Transverse colon (tissue), 4 donors: ENCODE measurements around the gene GRAMD1B. TPM values are rescaled to one million over a fixed set of nuclear protein-coding genes. Genes with fewer than 3 reads are reported as not detected.
A peak's percentile ranks its signal among the peaks of the same experiment; 100 is the strongest.
"Not testable (repeated sequence)": the region's sequence is repeated elsewhere in the genome, so short reads cannot be mapped to it uniquely, and the experiment has no call there.

Experiments
- DNase-seq: peaks from one replicate; pipeline ENCODE4 v3.0.0-alpha.2; 2019
- H3K27ac ChIP-seq, 4 donors: fragments of 200-600 bp; sonication (generic); 2 replicates each; pipeline ENCODE4 v1.5.1; 2016 to 2018; ENCODE audit warnings: inconsistent platforms in 4 of 4
- H3K27me3 ChIP-seq: fragments of 200-600 bp; sonication (generic); 2 replicates; pipeline ENCODE4 v1.5.1; 2017; ENCODE audit warnings: inconsistent platforms
- H3K36me3 ChIP-seq, 4 donors: fragments of 200-600 bp; sonication (generic); 2 replicates each; pipeline ENCODE4 v1.5.1; 2017 to 2019; ENCODE audit warnings: inconsistent platforms in 4 of 4
- H3K4me1 ChIP-seq, 4 donors: fragments of 200-600 bp; sonication (generic); 2 replicates each; pipeline ENCODE4 v1.5.1; 2017 to 2020; ENCODE audit warnings: inconsistent platforms in 4 of 4
- H3K4me3 ChIP-seq, 4 donors: fragments of 200-600 bp; sonication (generic); 1 replicate in 1 of 4; 2 replicates in 3 of 4; pipeline versions ENCODE4 v1.5.1 to v1.6.1; 2017 to 2019; ENCODE audit warnings: inconsistent platforms in 4 of 4
- H3K9me3 ChIP-seq, 2 donors: fragments of 200-600 bp; sonication (generic); 2 replicates each; pipeline ENCODE4 v1.5.1; 2017 to 2019; ENCODE audit warnings: inconsistent platforms in 2 of 2
- EP300 ChIP-seq: sonication (generic); formaldehyde crosslinking; IDR thresholded peaks from one replicate; pipeline ENCODE4 v1.6.1; 2017; ENCODE audit warnings: antibody characterized with exemption, low read depth
- POLR2A ChIP-seq: fragments of 450-650 bp; IDR thresholded peaks from one replicate; pipeline ENCODE4 v1.6.1; 2016; ENCODE audit warnings: antibody characterized with exemption, mild to moderate bottlenecking, moderate library complexity
- POLR2AphosphoS5 ChIP-seq, 3 donors: sonication (generic); formaldehyde crosslinking; IDR thresholded peaks; one replicate each; pipeline ENCODE4 v1.6.1; 2016; ENCODE audit warnings: antibody characterized with exemption in 3 of 3
- WGBS, 2 donors: methylation state at CpG; one replicate each; pipeline ENCODE4 v1.1.5; 2018; ENCODE audit warnings: low coverage in 1 of 2; 5-methylcytosine and 5-hydroxymethylcytosine counted together
- in situ Hi-C, 4 donors: fragments of 200-750 bp; cut with MboI; loops; one replicate each; pipeline versions ENCODE4 v1.15.0 to v1.15.1; 2017; ENCODE audit warnings: low sequenced_read_pairs in 3 of 4, low pct_ligation_motif_present in 1 of 4, low pct_unique_long_range_greater_than_20kb in 1 of 4
- intact Hi-C: fragments of 100-400 bp; cut with DNase I; formaldehyde crosslinking; loops from one replicate; pipeline ENCODE4 v1.15.1; 2023; ENCODE audit warnings: low total_unique reads
- total RNA-seq, 4 donors: library from RNA; depleted of rRNA; stranded (reverse); fragments of >200 nt; gene quantifications; one replicate each; pipeline ENCODE4 v1.1.0, GENCODE V29; 2016
- TF ChIP-seq, protein P1 (sequence below), 5 experiments: fragments of 200-600 bp in 3 of 5; fragments of 450-650 bp in 2 of 5; sonication (generic) in 3 of 5; IDR thresholded peaks; 1 replicate in 2 of 5; 2 replicates in 3 of 5; pipeline ENCODE4 v1.5.1; 2016 to 2017; ENCODE audit warnings: antibody characterized with exemption in 5 of 5, inconsistent platforms in 3 of 5, mild to moderate bottlenecking in 2 of 5, moderate library complexity in 1 of 5

GRAMD1B gene
- total RNA-seq, 4 donors from 2014 or later: 4.3 to 58.4 (median 9.9) TPM

DNA sequence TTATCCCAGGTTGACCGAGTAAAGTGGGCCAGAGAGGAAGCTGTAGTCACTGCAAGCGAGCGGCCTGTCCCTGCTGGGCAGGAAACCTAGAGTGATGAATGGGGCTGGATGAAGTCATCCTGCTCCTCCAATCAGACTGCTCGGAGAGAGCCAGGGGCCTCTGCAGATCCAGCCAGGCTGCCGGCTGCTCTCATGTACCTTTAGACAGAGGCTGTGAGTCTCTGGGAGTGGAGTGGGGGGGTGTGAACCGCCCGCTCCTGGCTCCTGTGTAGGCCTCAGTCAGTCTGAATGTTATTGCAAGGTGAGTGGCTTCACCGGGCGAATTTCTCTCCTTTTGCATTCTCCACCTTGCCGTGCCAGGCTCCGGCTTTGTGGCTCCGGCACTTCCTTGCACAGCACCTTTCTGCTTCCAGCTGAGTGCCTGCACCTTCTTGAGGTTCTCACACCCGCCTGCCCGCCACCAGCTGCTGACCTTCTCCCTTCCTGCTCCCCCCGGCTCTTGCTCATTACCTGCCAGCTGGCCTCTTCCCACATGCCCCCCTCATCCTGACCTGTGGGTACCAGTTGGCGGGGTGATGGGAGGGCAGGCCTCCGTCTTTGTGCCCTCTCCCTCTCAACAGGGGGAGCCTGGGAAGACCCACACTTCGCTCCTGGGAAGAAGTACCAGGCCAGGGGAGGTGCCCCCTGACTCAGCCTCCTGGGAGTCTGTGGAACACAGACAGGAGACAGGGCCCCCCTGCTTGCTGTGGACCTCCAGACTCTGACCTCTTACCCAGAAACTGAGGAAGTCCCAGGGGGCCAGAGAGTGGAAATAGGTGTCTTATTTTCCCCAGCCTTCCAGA, 79.9 kb downstream of the GRAMD1B start:
- no peak for DNase-seq
- Histone ChIP-seq H3K4me1 (no peaks in the 10 kb centered on the region), H3K27ac (no peak overlapping the region), H3K27me3 (no peaks in the 10 kb centered on the region), H3K9me3 (no peaks in the 10 kb centered on the region), H3K36me3 (no peaks in the 10 kb centered on the region), H3K4me3 (no peak overlapping the region)
- in situ Hi-C loops (no loop called here), intact Hi-C loops (no loop called here)
- TF ChIP-seq POLR2AphosphoS5 (IDR thresholded peaks at IDR 0.05) (no peak), POLR2A (no peak), EP300 (no peak)
- TF ChIP-seq, protein P1, sequence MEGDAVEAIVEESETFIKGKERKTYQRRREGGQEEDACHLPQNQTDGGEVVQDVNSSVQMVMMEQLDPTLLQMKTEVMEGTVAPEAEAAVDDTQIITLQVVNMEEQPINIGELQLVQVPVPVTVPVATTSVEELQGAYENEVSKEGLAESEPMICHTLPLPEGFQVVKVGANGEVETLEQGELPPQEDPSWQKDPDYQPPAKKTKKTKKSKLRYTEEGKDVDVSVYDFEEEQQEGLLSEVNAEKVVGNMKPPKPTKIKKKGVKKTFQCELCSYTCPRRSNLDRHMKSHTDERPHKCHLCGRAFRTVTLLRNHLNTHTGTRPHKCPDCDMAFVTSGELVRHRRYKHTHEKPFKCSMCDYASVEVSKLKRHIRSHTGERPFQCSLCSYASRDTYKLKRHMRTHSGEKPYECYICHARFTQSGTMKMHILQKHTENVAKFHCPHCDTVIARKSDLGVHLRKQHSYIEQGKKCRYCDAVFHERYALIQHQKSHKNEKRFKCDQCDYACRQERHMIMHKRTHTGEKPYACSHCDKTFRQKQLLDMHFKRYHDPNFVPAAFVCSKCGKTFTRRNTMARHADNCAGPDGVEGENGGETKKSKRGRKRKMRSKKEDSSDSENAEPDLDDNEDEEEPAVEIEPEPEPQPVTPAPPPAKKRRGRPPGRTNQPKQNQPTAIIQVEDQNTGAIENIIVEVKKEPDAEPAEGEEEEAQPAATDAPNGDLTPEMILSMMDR (IDR thresholded peaks at IDR 0.05): no peak
- WGBS, 2 donors: 80 to 85% methylated on average over 2 to 18 of the region's 18 CpGs

DNA sequence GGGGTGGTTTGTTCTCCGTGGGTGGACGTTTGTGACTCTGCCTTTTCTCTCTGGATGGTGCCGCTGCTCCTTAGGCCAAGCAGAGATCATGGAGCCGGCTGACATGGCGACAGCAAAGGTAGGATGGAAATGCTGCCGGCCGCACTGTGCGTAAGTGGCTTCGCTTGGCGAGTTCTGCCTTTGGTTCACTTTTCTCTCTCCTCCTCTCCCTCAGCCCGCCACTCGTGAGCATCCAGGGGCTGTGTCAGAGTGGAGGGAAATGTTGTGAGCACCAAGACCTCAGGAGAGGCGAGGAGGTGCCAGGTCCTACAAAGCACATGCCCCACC, 80.5 kb downstream of the GRAMD1B start:
- no peaks in the 10 kb centered on the region for H3K27me3 ChIP-seq
- in situ Hi-C loops (no loop called here), intact Hi-C loops (no loop called here)
- H3K36me3 ChIP-seq: no peaks in the 10 kb centered on the region
- no peaks in the 10 kb centered on the region for H3K4me1 ChIP-seq
- TF ChIP-seq POLR2AphosphoS5 (IDR thresholded peaks at IDR 0.05) (no peak), POLR2A (no peak), EP300 (no peak)
- TF ChIP-seq, protein P1 (IDR thresholded peaks at IDR 0.05): no peak
- no peak overlapping the region for H3K27ac ChIP-seq
- H3K9me3 ChIP-seq: no peaks in the 10 kb centered on the region
- H3K4me3 ChIP-seq: no peak overlapping the region
- WGBS, 2 donors: 90% methylated on average over 13 of the region's 13 CpGs; no CpG with 5 or more reads in 1 of the 2 donors
- no peak for DNase-seq

DNA sequence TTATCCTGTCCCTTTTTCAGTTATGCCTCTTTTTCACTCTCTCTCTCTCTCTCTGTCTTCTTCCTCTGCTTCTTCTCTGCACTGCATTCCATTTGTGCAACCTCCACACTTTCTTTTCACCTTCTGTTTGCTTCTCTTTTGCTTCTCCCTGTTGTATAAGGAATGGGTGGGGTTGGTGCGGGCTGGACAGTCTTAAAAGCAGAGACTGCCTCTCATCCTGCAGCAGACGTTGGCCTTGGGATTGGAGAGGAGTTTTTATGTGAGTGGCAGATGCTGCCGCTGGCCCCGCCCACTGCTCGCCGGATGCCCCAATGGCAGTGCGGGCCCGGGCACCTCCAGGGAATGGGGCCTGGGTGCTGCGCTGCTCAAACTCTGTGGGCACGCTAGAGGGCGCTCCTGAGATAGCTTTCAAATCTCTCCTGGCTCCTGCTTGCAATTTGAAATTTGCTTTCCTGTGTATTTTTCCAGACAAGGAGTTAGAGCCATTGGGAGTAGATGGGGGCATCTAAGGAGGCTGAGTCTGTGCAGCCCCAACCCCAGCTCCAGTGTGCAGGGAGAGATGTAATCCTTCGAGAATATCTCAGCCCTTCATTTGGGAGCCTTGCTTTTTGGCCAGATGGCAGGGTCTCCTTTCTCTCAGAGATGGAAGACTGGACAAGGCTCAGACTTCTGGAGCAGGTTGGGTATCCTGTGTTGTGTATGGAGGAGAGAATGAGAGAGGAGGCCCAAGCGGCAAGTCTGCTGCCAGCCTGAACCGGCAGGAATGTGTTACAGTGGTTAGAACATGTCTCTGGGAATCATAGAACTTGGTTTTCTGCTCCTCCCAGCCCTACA, 81.2 kb downstream of the GRAMD1B start:
- WGBS, 2 donors: 23 to 50% methylated on average over 2 to 14 of the region's 14 CpGs
- Histone ChIP-seq H3K36me3 (no peaks in the 10 kb centered on the region), H3K4me1 (no peaks in the 10 kb centered on the region), H3K27me3 (no peaks in the 10 kb centered on the region), H3K4me3 (no peak overlapping the region), H3K9me3 (no peaks in the 10 kb centered on the region), H3K27ac (no peak overlapping the region)
- intact Hi-C loops (no loop called here), in situ Hi-C loops (no loop called here)
- DNase-seq: peak; percentile 81
- no peak for TF ChIP-seq POLR2A
- TF ChIP-seq, protein P1 (IDR thresholded peaks at IDR 0.05): peak; percentile 68 to 86 (median 81)

DNA sequence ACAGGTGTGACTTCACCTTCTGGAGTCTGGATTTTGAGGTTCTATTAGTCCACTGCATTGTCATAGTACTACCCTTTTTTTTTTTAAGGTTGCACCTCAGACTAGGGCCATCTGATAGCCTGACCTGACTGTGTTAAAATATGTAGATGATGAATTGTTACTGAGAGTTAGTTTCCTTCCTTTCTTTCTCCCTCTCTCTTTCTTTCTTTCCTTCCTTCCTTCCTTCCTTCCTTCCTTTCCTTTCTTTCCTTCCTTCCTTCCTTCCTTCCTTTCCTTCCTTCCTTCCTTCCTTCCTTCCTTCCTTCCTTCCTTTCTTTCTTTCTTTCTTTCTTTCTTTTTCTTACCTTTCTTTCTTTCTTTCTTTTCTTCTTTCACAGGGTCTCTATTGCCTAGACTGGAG, 83.2 kb downstream of the GRAMD1B start:
- H3K36me3 ChIP-seq, H3K4me1 ChIP-seq, H3K4me3 ChIP-seq, DNase-seq, H3K9me3 ChIP-seq, in situ Hi-C loops, H3K27ac ChIP-seq, H3K27me3 ChIP-seq, intact Hi-C loops: not testable (repeated sequence)
